HEK293 (cell line): Measurements from ENCODE around the gene RNF133.

Experiments used
- ATF2 ChIP-seq: fragments of 450-650 bp; formaldehyde crosslinking; IDR thresholded peaks from 2 replicates; pipeline ENCODE4 v1.5.1; 2016; ENCODE audit warnings: missing biosample characterization, missing genetic modification characterization, low read depth
- BCL6B ChIP-seq: fragments of 450-650 bp; formaldehyde crosslinking; IDR thresholded peaks from 2 replicates; pipeline ENCODE4 v1.5.1; 2017; ENCODE audit warnings: missing biosample characterization, missing genetic modification characterization
- CTCF ChIP-seq: fragments of 450-650 bp; formaldehyde crosslinking; IDR thresholded peaks from 2 replicates; pipeline ENCODE4 v1.5.1; 2016; ENCODE audit warnings: missing biosample characterization, missing genetic modification characterization
- KLF10 ChIP-seq: fragments of 450-650 bp; IDR thresholded peaks from 2 replicates; pipeline ENCODE4 v1.5.1; 2018; ENCODE audit warnings: missing biosample characterization, mild to moderate bottlenecking, missing genetic modification characterization
- ZNF138 ChIP-seq: fragments of 450-650 bp; formaldehyde crosslinking; IDR thresholded peaks from 2 replicates; pipeline ENCODE4 v1.5.1; 2016; ENCODE audit warnings: missing biosample characterization, missing genetic modification characterization, borderline replicate concordance
- ZNF513 ChIP-seq: fragments of 450-650 bp; IDR thresholded peaks from 2 replicates; pipeline ENCODE4 v1.5.1; 2018; ENCODE audit warnings: missing biosample characterization, missing genetic modification characterization
- ZNF530 ChIP-seq: fragments of 450-650 bp; formaldehyde crosslinking; IDR thresholded peaks from 2 replicates; pipeline ENCODE4 v1.5.1; 2016; ENCODE audit warnings: low read depth, missing biosample characterization, missing genetic modification characterization
- ZNF596 ChIP-seq: fragments of 450-650 bp; IDR thresholded peaks from 2 replicates; pipeline ENCODE4 v1.5.0; 2018; ENCODE audit warnings: missing biosample characterization, mild to moderate bottlenecking, missing genetic modification characterization, moderate library complexity

- no peak for TF ChIP-seq CTCF (tag by site-specific recombination)
- no peak for TF ChIP-seq BCL6B (tag by site-specific recombination)
- no peak for TF ChIP-seq ATF2 (tag by site-specific recombination)
- TF ChIP-seq ZNF530 (tag by site-specific recombination) = no peak
- TF ChIP-seq KLF10 = no peak
- no peak for TF ChIP-seq ZNF138 (tag by site-specific recombination)
- TF ChIP-seq ZNF513 (tag by site-specific recombination) = no peak
- TF ChIP-seq ZNF596 = no peak
Observed at GRCh38 chr7:122674502-122674901, 24.4 kb downstream of the RNF133 start.
